Heart left ventricle (tissue), 16 donors: ENCODE measurements around the gene ARID5B. TPM values are rescaled to one million over a fixed set of nuclear protein-coding genes. Genes with fewer than 3 reads are reported as not detected.
A peak's percentile ranks its signal among the peaks of the same experiment; 100 is the strongest.

Experiments
- ATAC-seq, 4 donors: fragments of 200-7000 bp; cut with Tn5 transposase; one replicate each; pipeline ENCODE4 v1.9.1; 2020 to 2022; ENCODE audit warnings: moderate library complexity in 4 of 4, mild to moderate bottlenecking in 3 of 4, moderate number of reproducible peaks in 1 of 4
- DNase-seq, 5 donors: peaks; one replicate each; pipeline ENCODE4 v3.0.0-alpha.2; 2020
- H3K27ac ChIP-seq, 12 donors: fragments of 200-600 bp; sonication (generic) in 4 of 12; one replicate each; pipeline versions ENCODE4 v1.5.0 to v1.8.0; 2016 to 2022; ENCODE audit warnings: mild to moderate bottlenecking in 2 of 12
- H3K27me3 ChIP-seq, 9 donors: fragments of 200-600 bp; sonication (generic) in 2 of 9; one replicate each; pipeline versions ENCODE4 v1.5.1 to v1.8.0; 2016 to 2022; ENCODE audit warnings: mild to moderate bottlenecking in 3 of 9
- H3K36me3 ChIP-seq, 9 donors: fragments of 200-600 bp; sonication (generic) in 2 of 9; one replicate each; pipeline versions ENCODE4 v1.5.0 to v1.8.0; 2018 to 2022; ENCODE audit warnings: mild to moderate bottlenecking in 2 of 9
- H3K4me1 ChIP-seq, 12 donors: fragments of 200-600 bp; sonication (generic) in 4 of 12; one replicate each; pipeline versions ENCODE4 v1.5.0 to v1.8.0; 2016 to 2022; ENCODE audit warnings: mild to moderate bottlenecking in 3 of 12
- H3K4me3 ChIP-seq, 12 donors: fragments of 200-600 bp; sonication (generic) in 4 of 12; one replicate each; pipeline versions ENCODE4 v1.5.0 to v1.8.0; 2017 to 2022; ENCODE audit warnings: mild to moderate bottlenecking in 9 of 12, moderate library complexity in 4 of 12
- H3K9me3 ChIP-seq, 12 donors: fragments of 200-600 bp; sonication (generic) in 4 of 12; one replicate each; pipeline versions ENCODE4 v1.5.0 to v1.8.0; 2016 to 2022; ENCODE audit warnings: mild to moderate bottlenecking in 1 of 12
- POLR2A ChIP-seq, 2 donors: fragments of 450-650 bp; IDR thresholded peaks; one replicate each; pipeline ENCODE4 v1.6.1; 2017; ENCODE audit warnings: antibody characterized with exemption in 2 of 2, mild to moderate bottlenecking in 2 of 2, moderate library complexity in 2 of 2
- WGBS, 4 donors: extraction: QIAGEN DNeasy Blood & Tissue Kit in 2 of 4; methylation state at CpG; one replicate each; pipeline versions ENCODE4 v1.1.5 to v1.1.7; 2013 to 2018; 5-methylcytosine and 5-hydroxymethylcytosine counted together
- intact Hi-C, 10 donors: fragments of 100-400 bp; cut with DNase I; formaldehyde crosslinking; loops; one replicate each; pipeline versions ENCODE4 v1.11.1 to v1.14.2; 2022
- polyA plus RNA-seq, 2 donors: library from polyadenylated mRNA; stranded (reverse); fragments of 200-250 nt; gene quantifications; one replicate each; pipeline ENCODE4 v1.2.3, GENCODE V29; 2013
- total RNA-seq, 9 donors: library from RNA; depleted of rRNA in 2 of 9; stranded (reverse); fragments of >200 nt in 2 of 9; fragmentation: NEBNext Ultra II Directional in 3 of 9; extraction: Animal tissue kit (Norgen Biotek cat#: 25700) in 3 of 9; gene quantifications; one replicate each; pipeline versions ENCODE4 v1.1.0 to v1.2.4, GENCODE V29; 2016 to 2023
- TF ChIP-seq, protein P1 (sequence below), 12 donors: fragments of 200-600 bp; sonication (generic) in 4 of 12; IDR thresholded peaks; one replicate each; pipeline versions ENCODE4 v1.5.0 to v1.8.0; 2018 to 2022; ENCODE audit warnings: antibody characterized with exemption in 12 of 12, mild to moderate bottlenecking in 5 of 12
- donor health status: ischemic (EF 13 %, LVEDD 7.1; RV severe dilation, severe dysfunction).
- donor health status: healthy with polysubstance abuse.
- donor health status: DM: no; HTN: yes; CAD: no.
- donor health status: DM: no; HTN: no; CAD: no.
- donor health status: ischemic (EF 25% LVEDD 6.9; RV normal size, moderate dysfunction).
- donor health status: ischemic (EF 25% LVEDD 5.7; RV mildly dilated, moderate dysfunction).
- donor health status: healthy.
- donor health status: DM: yes; HTN: yes; CAD: no.
- donor health status: ischemic (EF 35%, LVEDD 5.7; RV mildly dilated, moderate dysfunction).
- donor health status: nonischemic (EF 11% LVEDD 7.7; RV severe dilation, severe dysfunction).
- donor health status: DM: yes; HTN: yes; CAD: no.
- donor health status: PGD.
- donor health status: ischemic (EF 29% LVEDD 5.4; RV normal size, mild dysfunction).
- donor health status: nonischemic (EF 23%, LVEDD 6.1; RV moderate dilation, normal function).

ARID5B gene
- total and polyA plus RNA-seq, 11 donors: 4.5 to 45.5 (median 26.6) TPM

DNA sequence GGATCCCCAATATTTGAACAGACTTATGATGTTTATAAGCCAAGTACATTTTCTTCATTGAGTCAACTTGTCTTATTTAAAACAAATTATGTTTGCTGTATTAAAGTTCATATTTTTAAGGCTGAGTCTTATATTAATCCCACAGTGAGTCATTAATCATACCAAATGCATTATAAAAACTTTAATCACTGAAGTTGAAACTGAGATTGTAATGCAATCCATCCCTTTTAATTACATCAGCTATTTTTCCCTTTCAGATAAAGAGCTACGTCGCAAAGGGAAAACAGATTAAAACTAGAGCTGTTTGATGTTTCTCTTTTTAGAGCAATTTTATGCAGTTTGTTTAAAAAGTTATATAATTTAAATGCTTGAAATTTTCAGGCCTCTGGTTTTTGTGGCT is 183.0 kb downstream of the ARID5B start:
- intact Hi-C loops: loop anchor here in 5 of 10 donors (5.0 kb wide), 1 partner anchor 37 kb away; no protein-coding TSS in a partner anchor
- Histone ChIP-seq H3K4me1 (peaks cover 9 to 69% (median 52%) of the 10 kb centered on the region in 12 donors), H3K27ac (peak overlapping the region; percentile 15 to 92 (median 88)), H3K27me3 (no peaks in the 10 kb centered on the region), H3K36me3 (peaks cover 0 to 47% (median 38%) of the 10 kb centered on the region in 9 donors), H3K9me3 (no peaks in the 10 kb centered on the region), H3K4me3 (no peak overlapping the region)
- whole genome bisulfite sequencing, 4 donors: 37 to 41% (median 39%) methylated on average over 2 of the region's 2 CpGs
- TF ChIP-seq, protein P1, sequence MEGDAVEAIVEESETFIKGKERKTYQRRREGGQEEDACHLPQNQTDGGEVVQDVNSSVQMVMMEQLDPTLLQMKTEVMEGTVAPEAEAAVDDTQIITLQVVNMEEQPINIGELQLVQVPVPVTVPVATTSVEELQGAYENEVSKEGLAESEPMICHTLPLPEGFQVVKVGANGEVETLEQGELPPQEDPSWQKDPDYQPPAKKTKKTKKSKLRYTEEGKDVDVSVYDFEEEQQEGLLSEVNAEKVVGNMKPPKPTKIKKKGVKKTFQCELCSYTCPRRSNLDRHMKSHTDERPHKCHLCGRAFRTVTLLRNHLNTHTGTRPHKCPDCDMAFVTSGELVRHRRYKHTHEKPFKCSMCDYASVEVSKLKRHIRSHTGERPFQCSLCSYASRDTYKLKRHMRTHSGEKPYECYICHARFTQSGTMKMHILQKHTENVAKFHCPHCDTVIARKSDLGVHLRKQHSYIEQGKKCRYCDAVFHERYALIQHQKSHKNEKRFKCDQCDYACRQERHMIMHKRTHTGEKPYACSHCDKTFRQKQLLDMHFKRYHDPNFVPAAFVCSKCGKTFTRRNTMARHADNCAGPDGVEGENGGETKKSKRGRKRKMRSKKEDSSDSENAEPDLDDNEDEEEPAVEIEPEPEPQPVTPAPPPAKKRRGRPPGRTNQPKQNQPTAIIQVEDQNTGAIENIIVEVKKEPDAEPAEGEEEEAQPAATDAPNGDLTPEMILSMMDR (IDR thresholded peaks at IDR 0.05): no peak
- TF ChIP-seq POLR2A (IDR thresholded peaks at IDR 0.05): no peak
- no peak for DNase-seq
- peak in 1 of 4 donors; percentile 14 for ATAC-seq

DNA sequence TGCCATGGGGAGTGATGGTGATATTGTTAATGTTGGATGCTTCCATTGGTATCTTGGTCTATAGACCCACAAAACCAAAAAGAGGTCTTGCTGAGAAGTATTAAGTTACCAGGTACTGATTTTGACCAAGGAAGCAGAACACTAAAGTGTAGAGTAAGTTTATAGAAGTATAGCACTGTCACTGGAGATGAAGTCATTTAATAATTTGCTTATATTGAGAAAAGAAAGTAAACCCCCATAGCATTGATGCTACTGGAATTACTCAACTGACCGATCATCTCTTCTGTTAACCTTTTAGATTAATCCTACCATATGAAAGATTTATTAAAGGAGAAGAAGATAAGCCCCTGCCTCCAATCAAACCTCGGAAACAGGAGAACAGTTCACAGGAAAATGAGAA is 183.9 kb downstream of the ARID5B start:
- H3K36me3 ChIP-seq: peaks cover 0 to 49% (median 44%) of the 10 kb centered on the region in 9 donors
- DNase-seq: no peak

DNA sequence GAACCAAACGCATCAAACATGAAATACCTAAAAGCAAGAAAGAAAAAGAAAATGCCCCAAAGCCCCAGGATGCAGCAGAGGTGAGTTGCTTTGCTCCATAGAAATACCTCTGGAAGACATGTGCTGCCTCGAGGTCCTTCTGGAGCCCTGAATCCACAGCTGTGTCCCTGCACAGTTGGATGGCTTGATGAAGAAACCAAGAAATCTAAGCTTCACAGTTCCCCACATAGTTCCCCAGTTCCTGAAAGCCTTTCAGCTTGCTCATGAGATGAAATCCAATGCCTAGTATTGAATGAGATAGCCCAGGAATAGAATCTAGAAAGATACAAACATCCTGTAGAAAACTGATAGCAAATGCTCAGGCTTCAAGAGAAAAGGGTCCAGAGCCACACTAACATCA is 184.3 kb downstream of the ARID5B start:
- TF ChIP-seq, protein P1 (IDR thresholded peaks at IDR 0.05): no peak
- TF ChIP-seq POLR2A (IDR thresholded peaks at IDR 0.05): no peak
- WGBS, 4 donors: 92 to 96% (median 94%) methylated on average over 2 of the region's 2 CpGs
- intact Hi-C loops: no loop called here
- no peaks in the 10 kb centered on the region for H3K27me3 ChIP-seq
- H3K36me3 ChIP-seq: peaks cover 0 to 53% (median 48%) of the 10 kb centered on the region in 9 donors
- peaks cover 9 to 56% (median 41%) of the 10 kb centered on the region in 12 donors for H3K4me1 ChIP-seq
- DNase-seq (no peak), ATAC-seq (no peak)
- peak overlapping the region in 5 of 12 donors; percentile 9 to 92 (median 88) for H3K27ac ChIP-seq
- H3K9me3 ChIP-seq: no peaks in the 10 kb centered on the region
- no peak overlapping the region for H3K4me3 ChIP-seq

More for the DNA sequence above, 183.9 kb downstream of the ARID5B start:
- Histone ChIP-seq H3K4me3 (no peak overlapping the region), H3K9me3 (no peaks in the 10 kb centered on the region), H3K4me1 (peaks cover 9 to 60% (median 45%) of the 10 kb centered on the region in 12 donors), H3K27me3 (no peaks in the 10 kb centered on the region), H3K27ac (peak overlapping the region in 9 of 12 donors; percentile 85 to 92 (median 89))
- WGBS, 4 donors: 95 to 100% (median 96%) methylated on average over 2 of the region's 2 CpGs
- intact Hi-C loops: no loop called here
- ATAC-seq: no peak
- TF ChIP-seq POLR2A (IDR thresholded peaks at IDR 0.05): no peak
- TF ChIP-seq, protein P1 (IDR thresholded peaks at IDR 0.05): no peak

DNA sequence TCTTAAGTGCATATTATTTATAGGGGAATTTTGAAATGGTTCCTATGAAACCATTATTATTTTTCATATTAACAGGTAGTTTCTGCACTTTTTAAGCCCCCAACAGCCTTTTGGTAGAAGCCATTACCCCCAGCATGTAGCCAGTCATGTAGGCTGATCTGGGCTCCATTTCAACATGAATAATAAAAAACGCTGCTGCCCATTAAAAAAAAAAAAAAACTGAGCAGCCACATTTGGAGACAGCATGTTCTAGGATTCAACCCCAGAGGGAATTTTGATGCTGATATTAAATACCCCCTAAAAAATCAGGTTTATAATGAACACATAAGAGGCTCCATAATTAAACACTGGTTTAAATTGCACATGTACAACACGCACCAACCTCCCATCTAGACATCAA is 185.8 kb downstream of the ARID5B start:
- DNase-seq (no peak), ATAC-seq (no peak)
- 48 to 77% (median 74%) methylated on average over 2 of the region's 2 CpGs for WGBS, 4 donors
- intact Hi-C loops: no loop called here
- Histone ChIP-seq H3K4me3 (no peak overlapping the region), H3K4me1 (peaks cover 5 to 41% (median 26%) of the 10 kb centered on the region in 12 donors), H3K27ac (no peak overlapping the region), H3K27me3 (no peaks in the 10 kb centered on the region), H3K36me3 (peaks cover 0 to 69% (median 63%) of the 10 kb centered on the region in 9 donors), H3K9me3 (no peaks in the 10 kb centered on the region)
- TF ChIP-seq, protein P1 (IDR thresholded peaks at IDR 0.05): no peak
- no peak for TF ChIP-seq POLR2A (IDR thresholded peaks at IDR 0.05)
